HepG2 (cell line): ENCODE results near the gene PEAK3. TPM values are rescaled to one million over a fixed set of nuclear protein-coding genes. Genes with fewer than 3 reads are reported as not detected.
A peak's percentile ranks its signal among the peaks of the same experiment; 100 is the strongest.

Experiments used
- AHR ChIP-seq: IDR thresholded peaks from 2 replicates; pipeline ENCODE4 v1.6.1; 2018; ENCODE audit warnings: missing genetic modification reagents, missing compliant biosample characterization
- BORCS8-MEF2B ChIP-seq: sonication (generic); formaldehyde crosslinking; IDR thresholded peaks from 2 replicates; pipeline ENCODE4 v1.8.0; 2022; ENCODE audit warnings: mild to moderate bottlenecking, missing genetic modification reagents
- CEBPG ChIP-seq: IDR thresholded peaks from 2 replicates; pipeline ENCODE4 v1.6.1; 2016
- FIP1L1 ChIP-seq: fragments of 200-400 bp; formaldehyde crosslinking; IDR thresholded peaks from 2 replicates; pipeline ENCODE4 v1.6.1; 2018; ENCODE audit warnings: low read depth, mild to moderate bottlenecking, low read length, moderate library complexity, borderline replicate concordance; ENCODE audit not compliant: insufficient read depth
- KMT2B ChIP-seq: IDR thresholded peaks from 2 replicates; pipeline ENCODE4 v1.6.1; 2016; ENCODE audit warnings: missing genetic modification reagents, missing compliant biosample characterization
- MAFF ChIP-seq: IDR thresholded peaks from 2 replicates; pipeline ENCODE4 v1.6.1; 2011; ENCODE audit warnings: low read depth, low read length, improper control_type of control experiment
- MTA3 ChIP-seq: sonication (generic); formaldehyde crosslinking; IDR thresholded peaks from 2 replicates; pipeline ENCODE4 v1.4.0; 2020; ENCODE audit warnings: missing genetic modification reagents
- RAD51 ChIP-seq: fragments of 450-650 bp; IDR thresholded peaks from 2 replicates; pipeline ENCODE4 v1.6.1; 2016; ENCODE audit warnings: borderline replicate concordance
- RBM39 ChIP-seq: fragments of 200-400 bp; formaldehyde crosslinking; IDR thresholded peaks from one replicate; pipeline ENCODE4 v1.6.1; 2018; ENCODE audit warnings: antibody characterized with exemption, mild to moderate bottlenecking, low read depth, low read length; ENCODE audit not compliant: poor library complexity, severe bottlenecking
- SALL2 ChIP-seq: sonication (generic); formaldehyde crosslinking; IDR thresholded peaks from 2 replicates; pipeline ENCODE4 v1.8.1; 2023; ENCODE audit warnings: mild to moderate bottlenecking, missing genetic modification reagents, inconsistent platforms
- SAP130 ChIP-seq: IDR thresholded peaks from 2 replicates; pipeline ENCODE4 v1.6.1; 2016; ENCODE audit warnings: low read depth
- SNRNP70 ChIP-seq: fragments of 200-400 bp; formaldehyde crosslinking; IDR thresholded peaks from 2 replicates; pipeline ENCODE4 v1.6.1; 2017; ENCODE audit warnings: mild to moderate bottlenecking, low read depth, low read length, moderate library complexity
- U2AF2 ChIP-seq: fragments of 200-400 bp; formaldehyde crosslinking; IDR thresholded peaks from 2 replicates; pipeline ENCODE4 v1.6.1; 2017; ENCODE audit warnings: low read depth, mild to moderate bottlenecking, low read length
- ZBTB3 ChIP-seq: sonication (generic); formaldehyde crosslinking; IDR thresholded peaks from 2 replicates; pipeline ENCODE4 v1.4.0; 2020; ENCODE audit warnings: low read depth, mild to moderate bottlenecking, moderate library complexity, missing genetic modification reagents, borderline replicate concordance
- ZNF136 ChIP-seq: sonication (generic); formaldehyde crosslinking; IDR thresholded peaks from 2 replicates; pipeline ENCODE4 v1.8.1; 2022; ENCODE audit warnings: low read depth, mild to moderate bottlenecking, moderate library complexity, missing genetic modification reagents
- ZNF33B ChIP-seq: sonication (generic); formaldehyde crosslinking; IDR thresholded peaks from 2 replicates; pipeline ENCODE4 v1.5.1; 2020; ENCODE audit warnings: mild to moderate bottlenecking, missing genetic modification reagents
- ZNF430 ChIP-seq: sonication (generic); formaldehyde crosslinking; IDR thresholded peaks from 2 replicates; pipeline ENCODE4 v1.9.0; 2021; ENCODE audit warnings: mild to moderate bottlenecking, missing genetic modification reagents
- ZNF563 ChIP-seq: sonication (generic); formaldehyde crosslinking; IDR thresholded peaks from 2 replicates; pipeline ENCODE4 v1.8.0; 2022; ENCODE audit warnings: mild to moderate bottlenecking, moderate library complexity, missing genetic modification reagents
- ZNF567 ChIP-seq: sonication (generic); formaldehyde crosslinking; IDR thresholded peaks from 2 replicates; pipeline ENCODE4 v1.8.1; 2023; ENCODE audit warnings: mild to moderate bottlenecking, missing genetic modification reagents, borderline replicate concordance
- polyA plus RNA-seq, 8 experiments: library from polyadenylated mRNA; depleted of rRNA in 3 of 8; stranded (reverse) in 7 of 8; unstranded in 1 of 8; fragments of >200 nt; fragmentation: Illumina TruSeq in 4 of 8; extraction: Trizol in 4 of 8; gene quantifications; 2 replicates each; pipeline versions ENCODE4 v1.2.1 to v1.2.3, GENCODE V29; 2011 to 2016; ENCODE audit warnings: low read depth in 4 of 8, missing spikeins in 1 of 8, mixed read lengths in 1 of 8; ENCODE audit not compliant: insufficient read depth in 1 of 8
- total RNA-seq, 5 experiments: library from RNA; depleted of rRNA; stranded (reverse); fragments of >200 nt; fragmentation: Illumina TruSeq; extraction: Trizol; gene quantifications; 2 replicates each; pipeline ENCODE4 v1.2.3, GENCODE V29; 2016; ENCODE audit warnings: low read depth in 1 of 5
- TF ChIP-seq, protein P1 (sequence below): IDR thresholded peaks from 2 replicates; pipeline ENCODE4 v1.6.1; 2018; ENCODE audit warnings: missing genetic modification reagents
- TF ChIP-seq, protein P2 (sequence below): sonication (generic); formaldehyde crosslinking; IDR thresholded peaks from 2 replicates; pipeline ENCODE4 v1.5.1; 2020; ENCODE audit warnings: mild to moderate bottlenecking, missing genetic modification reagents, borderline replicate concordance
- TF ChIP-seq, protein P3 (sequence below): sonication (generic); formaldehyde crosslinking; IDR thresholded peaks from 2 replicates; pipeline ENCODE4 v1.8.1; 2023; ENCODE audit warnings: mild to moderate bottlenecking, moderate library complexity, missing genetic modification reagents
- TF ChIP-seq, protein P4 (sequence below): sonication (generic); formaldehyde crosslinking; IDR thresholded peaks from 2 replicates; pipeline ENCODE4 v1.4.0; 2020; ENCODE audit warnings: missing genetic modification reagents, borderline replicate concordance

PEAK3 gene
- total and polyA plus RNA-seq, 2 of the 13 experiments (the other 11 are each of a cell fraction or from before 2014, with no cell fraction given): not detected

DNA sequence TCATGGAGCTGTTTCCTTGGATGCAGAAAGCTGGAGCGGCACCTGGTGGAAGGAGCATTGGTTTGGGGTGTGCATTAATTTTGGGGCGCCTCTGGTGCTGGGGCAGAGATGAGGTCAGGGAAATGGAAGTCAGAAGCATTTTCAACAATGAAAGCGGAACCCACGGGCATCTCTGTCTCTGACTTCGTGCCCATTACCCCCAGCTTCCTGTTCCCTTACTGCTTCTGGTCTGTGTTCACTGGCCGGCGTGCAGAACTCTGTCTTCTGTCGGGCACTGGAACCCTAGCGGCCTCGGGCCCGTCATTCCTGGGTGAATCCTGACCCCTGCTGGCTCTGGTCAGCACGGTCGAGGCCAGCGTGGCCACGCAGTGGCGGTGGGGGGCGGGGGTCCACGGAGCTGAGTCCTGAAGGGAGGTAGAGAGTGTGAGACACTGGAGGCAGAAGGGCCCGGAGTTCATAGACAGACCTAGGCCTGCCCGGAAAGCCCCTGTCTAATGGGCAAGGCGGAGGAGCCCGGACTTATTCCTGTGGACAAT, 33.9 kb upstream of the PEAK3 start (continued):
- TF ChIP-seq, protein P1, sequence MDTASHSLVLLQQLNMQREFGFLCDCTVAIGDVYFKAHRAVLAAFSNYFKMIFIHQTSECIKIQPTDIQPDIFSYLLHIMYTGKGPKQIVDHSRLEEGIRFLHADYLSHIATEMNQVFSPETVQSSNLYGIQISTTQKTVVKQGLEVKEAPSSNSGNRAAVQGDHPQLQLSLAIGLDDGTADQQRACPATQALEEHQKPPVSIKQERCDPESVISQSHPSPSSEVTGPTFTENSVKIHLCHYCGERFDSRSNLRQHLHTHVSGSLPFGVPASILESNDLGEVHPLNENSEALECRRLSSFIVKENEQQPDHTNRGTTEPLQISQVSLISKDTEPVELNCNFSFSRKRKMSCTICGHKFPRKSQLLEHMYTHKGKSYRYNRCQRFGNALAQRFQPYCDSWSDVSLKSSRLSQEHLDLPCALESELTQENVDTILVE (CRISPR knock-in tag): 0 out of 2 replicates have a peak, but pooled peaks have one; percentile 60
- TF ChIP-seq ZNF136 (CRISPR knock-in tag): 0 out of 2 replicates have a peak, but pooled peaks have one; percentile 60
- no peak for TF ChIP-seq ZNF567 (CRISPR knock-in tag)
- TF ChIP-seq ZNF33B (CRISPR knock-in tag): no peak
- no peak for TF ChIP-seq CEBPG (CRISPR knock-in tag)
- TF ChIP-seq, protein P2, sequence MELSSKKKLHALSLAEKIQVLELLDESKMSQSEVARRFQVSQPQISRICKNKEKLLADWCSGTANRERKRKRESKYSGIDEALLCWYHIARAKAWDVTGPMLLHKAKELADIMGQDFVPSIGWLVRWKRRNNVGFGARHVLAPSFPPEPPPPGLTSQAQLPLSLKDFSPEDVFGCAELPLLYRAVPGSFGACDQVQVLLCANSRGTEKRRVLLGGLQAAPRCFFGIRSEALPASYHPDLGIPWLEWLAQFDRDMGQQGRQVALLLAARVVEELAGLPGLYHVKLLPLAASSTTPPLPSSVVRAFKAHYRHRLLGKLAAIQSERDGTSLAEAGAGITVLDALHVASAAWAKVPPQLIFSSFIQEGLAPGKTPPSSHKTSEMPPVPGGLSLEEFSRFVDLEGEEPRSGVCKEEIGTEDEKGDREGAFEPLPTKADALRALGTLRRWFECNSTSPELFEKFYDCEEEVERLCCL (CRISPR knock-in tag): no peak
- no peak for TF ChIP-seq RAD51
- peak; percentile 48; the same call in 1 of the 2 replicates for TF ChIP-seq ZNF430 (CRISPR knock-in tag)
- no peak for TF ChIP-seq ZBTB3 (CRISPR knock-in tag)
- no peak for TF ChIP-seq MTA3 (CRISPR knock-in tag)
- no peak for TF ChIP-seq U2AF2
- no peak for TF ChIP-seq MAFF
- TF ChIP-seq SAP130 (CRISPR knock-in tag): peak; percentile 67
- no peak for TF ChIP-seq KMT2B (CRISPR knock-in tag)
- TF ChIP-seq, protein P3, sequence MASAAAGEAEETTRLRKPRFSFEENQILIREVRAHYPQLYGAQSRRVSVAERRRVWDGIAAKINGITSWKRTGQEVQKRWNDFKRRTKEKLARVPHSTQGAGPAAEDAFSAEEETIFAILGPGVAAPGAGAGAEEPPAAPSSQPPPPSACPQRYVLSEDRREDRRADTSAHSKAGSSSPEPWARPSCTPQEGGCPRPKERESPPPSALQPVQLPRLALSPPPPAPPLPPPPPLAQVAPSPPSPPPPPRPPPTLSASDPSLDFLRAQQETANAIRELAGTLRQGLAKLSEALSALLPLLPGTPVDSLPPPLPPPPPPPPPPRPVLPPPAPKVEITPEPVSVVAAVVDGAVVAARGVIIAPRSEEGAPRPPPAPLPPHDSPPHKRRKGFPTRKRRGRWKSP: no peak
- TF ChIP-seq SNRNP70: no peak
- TF ChIP-seq AHR (CRISPR knock-in tag): no peak
- TF ChIP-seq BORCS8-MEF2B (CRISPR knock-in tag): peak; percentile 74
- TF ChIP-seq RBM39: no peak
- no peak for TF ChIP-seq FIP1L1
- TF ChIP-seq, protein P4, sequence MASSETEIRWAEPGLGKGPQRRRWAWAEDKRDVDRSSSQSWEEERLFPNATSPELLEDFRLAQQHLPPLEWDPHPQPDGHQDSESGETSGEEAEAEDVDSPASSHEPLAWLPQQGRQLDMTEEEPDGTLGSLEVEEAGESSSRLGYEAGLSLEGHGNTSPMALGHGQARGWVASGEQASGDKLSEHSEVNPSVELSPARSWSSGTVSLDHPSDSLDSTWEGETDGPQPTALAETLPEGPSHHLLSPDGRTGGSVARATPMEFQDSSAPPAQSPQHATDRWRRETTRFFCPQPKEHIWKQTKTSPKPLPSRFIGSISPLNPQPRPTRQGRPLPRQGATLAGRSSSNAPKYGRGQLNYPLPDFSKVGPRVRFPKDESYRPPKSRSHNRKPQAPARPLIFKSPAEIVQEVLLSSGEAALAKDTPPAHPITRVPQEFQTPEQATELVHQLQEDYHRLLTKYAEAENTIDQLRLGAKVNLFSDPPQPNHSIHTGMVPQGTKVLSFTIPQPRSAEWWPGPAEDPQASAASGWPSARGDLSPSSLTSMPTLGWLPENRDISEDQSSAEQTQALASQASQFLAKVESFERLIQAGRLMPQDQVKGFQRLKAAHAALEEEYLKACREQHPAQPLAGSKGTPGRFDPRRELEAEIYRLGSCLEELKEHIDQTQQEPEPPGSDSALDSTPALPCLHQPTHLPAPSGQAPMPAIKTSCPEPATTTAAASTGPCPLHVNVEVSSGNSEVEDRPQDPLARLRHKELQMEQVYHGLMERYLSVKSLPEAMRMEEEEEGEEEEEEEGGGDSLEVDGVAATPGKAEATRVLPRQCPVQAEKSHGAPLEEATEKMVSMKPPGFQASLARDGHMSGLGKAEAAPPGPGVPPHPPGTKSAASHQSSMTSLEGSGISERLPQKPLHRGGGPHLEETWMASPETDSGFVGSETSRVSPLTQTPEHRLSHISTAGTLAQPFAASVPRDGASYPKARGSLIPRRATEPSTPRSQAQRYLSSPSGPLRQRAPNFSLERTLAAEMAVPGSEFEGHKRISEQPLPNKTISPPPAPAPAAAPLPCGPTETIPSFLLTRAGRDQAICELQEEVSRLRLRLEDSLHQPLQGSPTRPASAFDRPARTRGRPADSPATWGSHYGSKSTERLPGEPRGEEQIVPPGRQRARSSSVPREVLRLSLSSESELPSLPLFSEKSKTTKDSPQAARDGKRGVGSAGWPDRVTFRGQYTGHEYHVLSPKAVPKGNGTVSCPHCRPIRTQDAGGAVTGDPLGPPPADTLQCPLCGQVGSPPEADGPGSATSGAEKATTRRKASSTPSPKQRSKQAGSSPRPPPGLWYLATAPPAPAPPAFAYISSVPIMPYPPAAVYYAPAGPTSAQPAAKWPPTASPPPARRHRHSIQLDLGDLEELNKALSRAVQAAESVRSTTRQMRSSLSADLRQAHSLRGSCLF (CRISPR knock-in tag): no peak
- no peak for TF ChIP-seq ZNF563 (CRISPR knock-in tag)
- no peak for TF ChIP-seq SALL2 (CRISPR knock-in tag)
